SU-DHL-6 (cell line): Measurements from ENCODE around the gene MOG.

Experiments
- H2AFZ ChIP-seq: fragments of 200-600 bp; sonication (generic); 2 replicates; pipeline ENCODE4 v1.6.1; 2014; ENCODE audit warnings: low read depth, mild to moderate bottlenecking, moderate library complexity, mixed read lengths, antibody characterized with exemption, low read length; ENCODE audit not compliant: severe bottlenecking
- H3F3A ChIP-seq: fragments of 200-600 bp; shearing (Covaris generic); 2 replicates; pipeline ENCODE4 v1.6.0; 2016; ENCODE audit warnings: antibody characterized with exemption, mild to moderate bottlenecking; ENCODE audit not compliant: insufficient read depth
- H3K27ac ChIP-seq: fragments of 200-600 bp; sonication (generic); 2 replicates; pipeline ENCODE4 v1.5.1; 2016; ENCODE audit warnings: low read depth, mild to moderate bottlenecking, low read length, moderate library complexity, mixed read lengths
- H3K27me3 ChIP-seq: fragments of 200-600 bp; sonication (generic), shearing (Covaris generic); 2 replicates; pipeline ENCODE4 v1.6.0; 2014; ENCODE audit warnings: mild to moderate bottlenecking, low read length
- H3K36me3 ChIP-seq: fragments of 200-600 bp; sonication (generic); 2 replicates; pipeline ENCODE4 v1.6.1; 2014; ENCODE audit warnings: mild to moderate bottlenecking, low read length, mixed read lengths
- H3K4me2 ChIP-seq: fragments of 300-600, 200-600 bp; shearing (Covaris generic), sonication (generic); 2 replicates; pipeline ENCODE4 v1.6.0; 2014; ENCODE audit warnings: low read length, low read depth, mild to moderate bottlenecking; ENCODE audit not compliant: poor library complexity, severe bottlenecking
- H3K4me3 ChIP-seq: fragments of 200-600 bp; sonication (generic); 2 replicates; pipeline ENCODE4 v1.5.1; 2014; ENCODE audit warnings: antibody characterized with exemption, low read length, mild to moderate bottlenecking, mixed read lengths; ENCODE audit not compliant: insufficient read depth, poor library complexity, severe bottlenecking
- H3K79me2 ChIP-seq: fragments of 200-600 bp; sonication (generic); 2 replicates; pipeline ENCODE4 v1.6.1; 2014; ENCODE audit warnings: mild to moderate bottlenecking, low read length, moderate library complexity; ENCODE audit not compliant: insufficient read depth
- H3K9ac ChIP-seq: fragments of 200-600 bp; sonication (generic); 2 replicates; pipeline ENCODE4 v1.7.0; 2014; ENCODE audit warnings: mild to moderate bottlenecking, low read length
- H3K9me2 ChIP-seq: fragments of 200-600 bp; sonication (generic); replicated peaks from 2 replicates; pipeline ENCODE4 v1.6.1; 2014; ENCODE audit warnings: low read length; ENCODE audit not compliant: insufficient read depth
- H3K9me3 ChIP-seq: fragments of 200-600 bp; sonication (generic); 2 replicates; pipeline ENCODE4 v1.6.1; 2014; ENCODE audit warnings: low read length, mixed read lengths; ENCODE audit not compliant: insufficient read depth
- H4K20me1 ChIP-seq: fragments of 200-600 bp; sonication (generic); 2 replicates; pipeline ENCODE4 v1.6.1; 2014; ENCODE audit warnings: low read depth, mild to moderate bottlenecking, antibody characterized with exemption, low read length, moderate library complexity, mixed read lengths
- CTCF ChIP-seq: fragments of 200-600 bp; sonication (generic); IDR thresholded peaks from one replicate; pipeline ENCODE4 v1.5.1; 2017; ENCODE audit warnings: antibody characterized with exemption, mild to moderate bottlenecking, low read length, moderate library complexity; ENCODE audit not compliant: insufficient read depth, poor library complexity, severe bottlenecking
- EZH2phosphoT487 ChIP-seq: fragments of 200-600 bp; sonication (generic), shearing (Covaris generic); conservative IDR thresholded peaks from 2 replicates; pipeline ENCODE4 v1.6.1; 2018; ENCODE audit warnings: mild to moderate bottlenecking, antibody characterized with exemption, low read length, moderate library complexity, mixed read lengths

The MOG gene

GRCh38 chr6:29675561-29675960, 18.7 kb downstream of the MOG start:
- Histone ChIP-seq H2AFZ (no peak overlapping the region), H3K36me3 (no peaks in the 10 kb centered on the region), H3K27ac (no peak overlapping the region), H3K9me3 (no peaks in the 10 kb centered on the region), H3K27me3 (no peaks in the 10 kb centered on the region), H3K9me2 (no peaks in the 10 kb centered on the region), H3K79me2 (no peaks in the 10 kb centered on the region), H3K4me2 (no peak overlapping the region), H3K4me3 (no peak overlapping the region), H4K20me1 (no peaks in the 10 kb centered on the region), H3F3A (no peaks in the 10 kb centered on the region), H3K9ac (no peak overlapping the region)
- TF ChIP-seq EZH2phosphoT487 (no peak), CTCF (no peak)

GRCh38 chr6:29676981-29677601, 20.2 kb downstream of the MOG start:
- H4K20me1 ChIP-seq: no peaks in the 10 kb centered on the region
- no peak for TF ChIP-seq EZH2phosphoT487
- no peak for TF ChIP-seq CTCF
- no peaks in the 10 kb centered on the region for H3K9me3 ChIP-seq
- no peaks in the 10 kb centered on the region for H3K79me2 ChIP-seq
- no peak overlapping the region for H2AFZ ChIP-seq
- H3K9ac ChIP-seq: no peak overlapping the region
- no peaks in the 10 kb centered on the region for H3F3A ChIP-seq
- H3K36me3 ChIP-seq: no peaks in the 10 kb centered on the region
- H3K9me2 ChIP-seq: no peaks in the 10 kb centered on the region
- no peaks in the 10 kb centered on the region for H3K27me3 ChIP-seq
- no peak overlapping the region for H3K4me3 ChIP-seq
- H3K4me2 ChIP-seq: no peak overlapping the region
- H3K27ac ChIP-seq: no peak overlapping the region

DNA sequence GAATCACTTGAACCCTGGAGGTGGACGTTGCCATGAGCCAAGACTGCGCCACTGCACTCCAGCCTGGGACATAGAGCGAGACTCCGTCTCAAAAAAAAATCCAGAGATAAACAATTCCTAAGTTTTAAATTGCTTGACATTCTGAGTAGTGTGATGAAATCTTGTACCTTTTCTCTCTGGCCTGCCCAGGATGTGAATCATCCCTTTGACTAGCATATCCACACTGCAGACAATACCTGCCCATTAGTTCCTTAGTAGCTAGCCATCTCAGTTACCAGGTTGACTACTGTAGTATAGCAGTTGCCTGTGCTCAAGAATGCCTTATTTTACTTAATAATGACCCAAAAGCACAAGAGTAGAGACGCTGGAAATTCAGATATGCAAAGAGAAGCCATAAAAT, 21.2 kb downstream of the MOG start:
- Histone ChIP-seq H4K20me1 (no peaks in the 10 kb centered on the region), H3K9ac (no peak overlapping the region), H2AFZ (no peak overlapping the region), H3K4me2 (no peak overlapping the region), H3K79me2 (no peaks in the 10 kb centered on the region), H3K27ac (no peak overlapping the region), H3K27me3 (no peaks in the 10 kb centered on the region), H3K9me3 (no peaks in the 10 kb centered on the region), H3K9me2 (no peaks in the 10 kb centered on the region), H3F3A (no peaks in the 10 kb centered on the region), H3K4me3 (no peak overlapping the region), H3K36me3 (no peaks in the 10 kb centered on the region)
- TF ChIP-seq CTCF: no peak
- no peak for TF ChIP-seq EZH2phosphoT487
